ENCODE measurements around the gene BICD2.

The BICD2 gene

DNA sequence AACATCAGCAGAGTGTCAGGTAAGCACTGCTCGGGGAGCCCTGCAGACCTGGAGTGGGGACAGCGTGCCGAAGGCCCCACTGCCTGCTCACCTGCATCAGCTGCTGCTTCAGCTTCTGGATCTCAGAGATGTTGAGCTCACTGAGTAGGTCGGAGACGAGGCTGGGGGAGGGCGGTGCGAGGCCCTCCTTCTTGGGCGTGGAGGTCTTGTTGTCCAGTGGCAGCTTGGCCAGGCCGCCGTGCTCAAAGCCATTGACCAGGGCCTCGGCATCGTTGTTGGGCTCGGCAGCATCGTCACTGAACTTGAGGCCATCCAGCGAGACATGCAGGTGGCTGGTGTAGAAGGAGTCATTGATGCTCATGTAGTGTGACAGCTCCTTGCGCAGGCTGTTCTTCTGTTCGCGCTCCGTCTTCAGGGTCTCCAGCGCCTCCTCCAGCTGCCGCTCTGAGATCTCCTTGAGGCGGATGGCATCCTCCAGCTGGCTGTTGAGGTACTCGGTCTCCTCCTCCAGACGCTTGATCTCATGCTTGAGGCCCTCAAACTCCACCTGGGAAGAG is 44.3 kb downstream of the BICD2 start:
- H3K4me2 ChIP-seq (ENCODE audit: insufficient read depth, low read length), result no peak overlapping the region
- DNase-seq, result no peak
- peaks cover 44% of the 10 kb centered on the region for H4K20me1 ChIP-seq (ENCODE audit: insufficient read depth, low read length)
- no peak for TF ChIP-seq EZH2 (IDR thresholded peaks at IDR 0.05; ENCODE audit: borderline replicate concordance, low read depth, low read length, severe bottlenecking)
- TF ChIP-seq, protein P1, sequence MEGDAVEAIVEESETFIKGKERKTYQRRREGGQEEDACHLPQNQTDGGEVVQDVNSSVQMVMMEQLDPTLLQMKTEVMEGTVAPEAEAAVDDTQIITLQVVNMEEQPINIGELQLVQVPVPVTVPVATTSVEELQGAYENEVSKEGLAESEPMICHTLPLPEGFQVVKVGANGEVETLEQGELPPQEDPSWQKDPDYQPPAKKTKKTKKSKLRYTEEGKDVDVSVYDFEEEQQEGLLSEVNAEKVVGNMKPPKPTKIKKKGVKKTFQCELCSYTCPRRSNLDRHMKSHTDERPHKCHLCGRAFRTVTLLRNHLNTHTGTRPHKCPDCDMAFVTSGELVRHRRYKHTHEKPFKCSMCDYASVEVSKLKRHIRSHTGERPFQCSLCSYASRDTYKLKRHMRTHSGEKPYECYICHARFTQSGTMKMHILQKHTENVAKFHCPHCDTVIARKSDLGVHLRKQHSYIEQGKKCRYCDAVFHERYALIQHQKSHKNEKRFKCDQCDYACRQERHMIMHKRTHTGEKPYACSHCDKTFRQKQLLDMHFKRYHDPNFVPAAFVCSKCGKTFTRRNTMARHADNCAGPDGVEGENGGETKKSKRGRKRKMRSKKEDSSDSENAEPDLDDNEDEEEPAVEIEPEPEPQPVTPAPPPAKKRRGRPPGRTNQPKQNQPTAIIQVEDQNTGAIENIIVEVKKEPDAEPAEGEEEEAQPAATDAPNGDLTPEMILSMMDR (IDR thresholded peaks at IDR 0.05; ENCODE audit: borderline replicate concordance, extremely low read depth, low read length, poor library complexity, severe bottlenecking), result no peak
- H3K4me3 ChIP-seq (ENCODE audit: low read depth in 1 of 2, low read length in 2 of 2), result no peak overlapping the region
- no peak overlapping the region for H3K27ac ChIP-seq (ENCODE audit: low read length)
- no peaks in the 10 kb centered on the region for H3K9me3 ChIP-seq (ENCODE audit: insufficient read depth, low read length, severe bottlenecking)
- H3K79me2 ChIP-seq (ENCODE audit: insufficient read depth, low read length), result 0 out of 2 replicates have a peak, but pooled peaks cover 10% of the 10 kb centered on the region
- no peak overlapping the region for H3K9ac ChIP-seq (ENCODE audit: low read depth, low read length)
- H3K4me1 ChIP-seq (ENCODE audit: insufficient read depth, low read length), result no peaks in the 10 kb centered on the region
- peaks cover 90% of the 10 kb centered on the region for H3K36me3 ChIP-seq (ENCODE audit: insufficient read depth, low read length)
- no peaks in the 10 kb centered on the region for H3K27me3 ChIP-seq (ENCODE audit: insufficient read depth, low read length, poor library complexity)
- no peak overlapping the region for H2AFZ ChIP-seq (ENCODE audit: low read depth, low read length)
- no peak for ATAC-seq (ENCODE audit: insufficient read depth, low read depth)

DNA sequence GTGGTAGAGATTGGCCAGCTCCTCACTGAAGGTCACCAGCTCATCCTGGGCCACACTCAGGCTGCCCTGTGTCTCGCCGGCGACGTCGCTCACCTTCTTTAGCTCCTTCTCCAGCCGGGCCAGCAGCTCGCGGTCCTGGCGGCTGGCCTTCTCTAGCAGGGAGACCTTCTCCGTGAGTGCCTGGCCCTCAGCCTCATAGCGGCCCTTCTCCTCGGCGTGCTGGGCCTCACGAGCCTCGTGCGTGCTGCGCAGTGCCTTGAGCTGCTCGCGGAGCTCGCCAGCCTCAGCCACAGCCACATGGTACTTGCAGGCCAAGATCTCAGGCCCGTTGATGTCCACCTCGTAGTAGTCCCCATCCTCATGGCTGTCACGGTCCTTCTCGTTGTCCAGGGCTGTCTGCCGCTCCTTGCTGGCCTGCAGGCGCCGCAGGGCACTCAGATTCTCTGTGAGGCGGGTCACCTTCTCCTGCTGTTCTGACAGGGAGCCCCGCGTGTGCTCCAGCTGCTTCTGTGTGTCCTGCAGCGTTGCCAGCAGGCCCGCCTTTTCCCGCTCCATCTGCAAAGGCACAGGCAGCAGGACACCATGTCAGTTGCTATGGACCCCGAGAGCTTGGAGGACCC is 45.5 kb downstream of the BICD2 start:
- Histone ChIP-seq H3K9me3 (ENCODE audit: insufficient read depth, low read length, severe bottlenecking) (no peaks in the 10 kb centered on the region), H3K4me1 (ENCODE audit: insufficient read depth, low read length) (no peaks in the 10 kb centered on the region), H3K27me3 (ENCODE audit: insufficient read depth, low read length, poor library complexity) (no peaks in the 10 kb centered on the region), H3K4me2 (ENCODE audit: insufficient read depth, low read length) (no peak overlapping the region), H3K9ac (ENCODE audit: low read depth, low read length) (no peak overlapping the region), H3K79me2 (ENCODE audit: insufficient read depth, low read length) (no peaks in the 10 kb centered on the region), H2AFZ (ENCODE audit: low read depth, low read length) (no peak overlapping the region), H3K27ac (ENCODE audit: low read length) (no peak overlapping the region), H3K36me3 (ENCODE audit: insufficient read depth, low read length) (peaks cover 96% of the 10 kb centered on the region), H3K4me3 (ENCODE audit: low read depth in 1 of 2, low read length in 2 of 2) (no peak overlapping the region), H4K20me1 (ENCODE audit: insufficient read depth, low read length) (peaks cover 32% of the 10 kb centered on the region)
- no peak for DNase-seq
- no peak for ATAC-seq (ENCODE audit: insufficient read depth, low read depth)
- TF ChIP-seq, protein P1 (IDR thresholded peaks at IDR 0.05; ENCODE audit: borderline replicate concordance, extremely low read depth, low read length, poor library complexity, severe bottlenecking), result no peak
- TF ChIP-seq EZH2 (IDR thresholded peaks at IDR 0.05; ENCODE audit: borderline replicate concordance, low read depth, low read length, severe bottlenecking), result no peak

DNA sequence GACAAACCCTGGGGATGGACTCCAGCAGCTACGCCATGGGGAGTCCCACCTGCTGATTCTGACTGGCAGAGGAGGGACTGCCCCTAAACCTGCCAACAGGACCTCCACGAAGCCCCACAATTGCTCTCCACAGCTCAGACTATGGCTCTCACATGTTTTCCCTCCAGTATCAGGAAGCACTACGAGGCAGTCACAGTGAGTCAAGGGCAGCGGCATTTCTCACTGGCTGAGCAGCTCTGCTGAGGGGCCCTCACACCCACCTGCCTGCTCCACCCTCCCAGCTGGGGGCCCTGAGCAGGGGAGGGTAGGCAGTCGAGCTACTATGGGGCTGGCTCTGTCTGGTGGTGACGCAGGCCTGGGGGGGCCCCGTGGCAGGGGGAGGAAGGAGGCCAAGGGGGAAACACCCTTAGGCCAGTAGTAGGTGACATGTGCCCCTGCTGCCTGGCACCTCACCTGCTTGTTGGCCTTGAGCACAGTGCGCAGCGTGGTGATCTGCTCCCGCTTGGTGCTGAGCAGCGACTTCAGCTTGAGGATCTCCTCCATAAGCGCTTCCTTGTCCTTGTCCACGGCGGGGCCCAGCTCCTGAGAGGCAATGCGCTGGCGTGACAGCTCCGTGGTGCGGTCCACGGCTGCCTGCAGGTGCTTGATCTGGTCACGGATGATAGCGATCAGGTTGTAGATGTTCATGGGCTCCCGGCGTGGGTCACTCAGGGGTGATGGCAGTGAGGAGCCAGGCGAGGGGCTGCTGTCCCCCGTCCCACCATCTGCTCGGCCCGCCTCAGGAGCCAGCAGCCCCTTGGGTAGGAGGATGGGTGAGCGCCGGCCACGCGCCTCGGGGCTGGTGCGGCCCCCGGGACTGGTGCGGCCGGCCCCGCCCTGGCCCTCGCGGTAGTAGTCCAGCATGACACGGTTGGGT is 46.3 kb downstream of the BICD2 start:
- Histone ChIP-seq H3K4me1 (ENCODE audit: insufficient read depth, low read length) (no peaks in the 10 kb centered on the region), H3K9me3 (ENCODE audit: insufficient read depth, low read length, severe bottlenecking) (no peaks in the 10 kb centered on the region), H3K79me2 (ENCODE audit: insufficient read depth, low read length) (no peaks in the 10 kb centered on the region), H3K27me3 (ENCODE audit: insufficient read depth, low read length, poor library complexity) (no peaks in the 10 kb centered on the region), H3K27ac (ENCODE audit: low read length) (no peak overlapping the region), H3K9ac (ENCODE audit: low read depth, low read length) (no peak overlapping the region), H4K20me1 (ENCODE audit: insufficient read depth, low read length) (peaks cover 24% of the 10 kb centered on the region), H3K4me2 (ENCODE audit: insufficient read depth, low read length) (no peak overlapping the region), H2AFZ (ENCODE audit: low read depth, low read length) (no peak overlapping the region), H3K4me3 (ENCODE audit: low read depth in 1 of 2, low read length in 2 of 2) (no peak overlapping the region), H3K36me3 (ENCODE audit: insufficient read depth, low read length) (peaks cover 98% of the 10 kb centered on the region)
- DNase-seq, result no peak
- no peak for TF ChIP-seq EZH2 (IDR thresholded peaks at IDR 0.05; ENCODE audit: borderline replicate concordance, low read depth, low read length, severe bottlenecking)
- TF ChIP-seq, protein P1 (IDR thresholded peaks at IDR 0.05; ENCODE audit: borderline replicate concordance, extremely low read depth, low read length, poor library complexity, severe bottlenecking), result no peak
- ATAC-seq (ENCODE audit: insufficient read depth, low read depth), result no peak
